ENCODE results near the gene MARCKS.

The MARCKS gene

GRCh38 chr6:113881478-113881980 lies 24.4 kb downstream of the MARCKS start:
- DNase-seq: no peak

DNA sequence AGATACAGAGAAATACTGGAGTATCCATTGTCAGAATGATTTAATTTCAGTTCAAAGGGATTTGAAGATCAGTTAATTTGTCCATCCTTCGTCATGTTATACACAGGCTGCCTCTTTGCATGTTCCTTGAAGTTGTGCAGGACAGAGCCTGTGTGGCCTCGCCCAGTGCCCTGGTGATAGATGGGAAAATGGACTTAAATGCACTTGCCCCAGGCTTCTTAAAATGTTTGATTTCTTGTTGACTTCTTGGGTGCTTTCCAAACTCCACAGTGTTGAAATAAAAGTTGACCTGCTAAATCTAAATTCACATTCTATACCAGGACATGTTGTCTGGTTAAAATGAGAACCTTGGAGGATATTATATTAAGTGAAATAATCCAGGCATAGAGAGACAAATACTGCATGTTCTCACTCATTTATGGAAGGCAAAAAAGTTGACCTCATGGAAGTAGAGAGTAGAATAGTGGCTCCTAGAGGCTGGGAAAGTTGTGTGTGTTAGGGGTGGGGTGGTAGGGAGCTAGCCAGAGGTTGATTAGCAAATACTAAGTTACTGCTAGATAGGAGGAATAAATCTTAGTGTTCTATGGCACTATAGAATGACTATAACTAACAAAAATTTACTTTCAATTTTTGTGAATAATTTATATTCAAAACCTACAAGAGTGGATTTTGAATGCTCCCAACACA lies 25.3 kb downstream of the MARCKS start:
- no peak for TF ChIP-seq GATA1 (IDR thresholded peaks at IDR 0.05; ENCODE audit: low read depth, low read length)
- no peak for TF ChIP-seq POLR2A (IDR thresholded peaks at IDR 0.05; ENCODE audit: low read length)
- DNase-seq: no peak

More at GRCh38 chr6:113881478-113881980, 24.4 kb downstream of the MARCKS start:
- TF ChIP-seq GATA1 (IDR thresholded peaks at IDR 0.05; ENCODE audit: low read depth, low read length): no peak
- TF ChIP-seq POLR2A (IDR thresholded peaks at IDR 0.05; ENCODE audit: low read length): no peak

- DNase-seq: no peak
- TF ChIP-seq POLR2A (IDR thresholded peaks at IDR 0.05; ENCODE audit: low read length) (no peak), GATA1 (IDR thresholded peaks at IDR 0.05; ENCODE audit: low read depth, low read length) (no peak)
These were observed 26.9 kb downstream of the MARCKS start for GRCh38 chr6:113884011-113884410.

- TF ChIP-seq POLR2A (IDR thresholded peaks at IDR 0.05; ENCODE audit: low read length) (no peak), GATA1 (IDR thresholded peaks at IDR 0.05; ENCODE audit: low read depth, low read length) (no peak)
- DNase-seq: no peak
These were observed 29.4 kb downstream of the MARCKS start for GRCh38 chr6:113886512-113886911.

GRCh38 chr6:113888493-113888892 lies 31.3 kb downstream of the MARCKS start:
- TF ChIP-seq POLR2A (IDR thresholded peaks at IDR 0.05; ENCODE audit: low read length) (no peak), GATA1 (IDR thresholded peaks at IDR 0.05; ENCODE audit: low read depth, low read length) (no peak)
- no peak for DNase-seq

DNA sequence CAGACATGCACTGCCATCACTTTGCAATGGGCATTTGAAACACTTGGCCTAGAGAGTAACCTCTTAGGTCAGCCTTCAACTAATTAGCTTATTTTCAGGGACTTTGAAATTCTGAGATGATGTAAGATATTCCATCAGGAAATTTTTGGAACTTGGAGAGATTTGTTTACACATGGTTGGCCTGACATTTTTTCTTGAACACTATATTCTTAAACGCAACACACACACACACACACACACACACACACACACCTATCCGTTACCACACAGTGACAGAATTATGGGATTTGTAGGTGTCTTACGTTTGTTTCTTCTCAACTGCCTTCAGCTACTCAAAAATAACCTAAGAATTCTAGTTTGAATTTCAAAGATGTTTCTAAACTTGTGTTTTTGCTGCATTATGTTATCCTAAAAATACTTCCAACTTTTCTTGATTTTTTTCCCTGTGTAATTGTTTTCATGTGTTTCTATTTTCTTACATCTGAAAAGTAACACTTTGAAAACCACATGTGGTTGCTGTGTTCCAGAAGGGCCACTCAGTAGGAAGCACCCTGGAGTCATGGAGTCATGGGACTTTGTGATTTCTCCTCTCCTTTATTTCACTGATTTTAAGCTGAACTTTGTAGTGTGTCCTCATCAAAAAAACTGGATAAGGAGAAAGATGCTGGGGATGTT lies 31.9 kb downstream of the MARCKS start:
- DNase-seq: no peak
- TF ChIP-seq GATA1 (IDR thresholded peaks at IDR 0.05; ENCODE audit: low read depth, low read length) (no peak), POLR2A (IDR thresholded peaks at IDR 0.05; ENCODE audit: low read length) (no peak)

- TF ChIP-seq POLR2A (IDR thresholded peaks at IDR 0.05; ENCODE audit: low read length) (no peak), GATA1 (IDR thresholded peaks at IDR 0.05; ENCODE audit: low read depth, low read length) (no peak)
- no peak for DNase-seq
These were observed 36.3 kb downstream of the MARCKS start for GRCh38 chr6:113893451-113893850.

- no peak for DNase-seq
- TF ChIP-seq GATA1 (IDR thresholded peaks at IDR 0.05; ENCODE audit: low read depth, low read length) (no peak), POLR2A (IDR thresholded peaks at IDR 0.05; ENCODE audit: low read length) (no peak)
These were observed 36.7 kb downstream of the MARCKS start for GRCh38 chr6:113893866-113894265.

GRCh38 chr6:113894712-113895674 lies 37.8 kb downstream of the MARCKS start:
- DNase-seq: no peak
- TF ChIP-seq POLR2A (IDR thresholded peaks at IDR 0.05; ENCODE audit: low read length) (no peak), GATA1 (IDR thresholded peaks at IDR 0.05; ENCODE audit: low read depth, low read length) (no peak)

DNA sequence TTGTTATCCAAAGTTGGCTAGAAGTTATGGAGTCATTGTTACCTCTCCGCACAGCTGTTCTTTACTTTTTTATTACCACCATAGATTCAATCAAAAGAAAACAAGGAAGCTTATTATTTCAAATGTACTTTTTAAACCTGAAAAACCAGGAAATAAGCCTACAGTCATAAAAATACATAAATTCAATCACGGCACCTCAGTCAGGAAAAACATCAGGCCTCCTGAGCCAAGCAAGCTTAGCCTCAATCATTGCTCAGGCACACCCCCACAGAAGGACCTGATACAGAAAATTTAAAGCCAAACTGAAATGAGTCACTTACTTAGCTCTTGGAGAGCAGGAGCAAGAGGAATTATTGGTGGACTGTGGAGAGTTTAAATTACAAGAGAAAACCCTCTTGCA lies 44.3 kb downstream of the MARCKS start:
- TF ChIP-seq POLR2A (IDR thresholded peaks at IDR 0.05; ENCODE audit: low read length) (no peak), GATA1 (IDR thresholded peaks at IDR 0.05; ENCODE audit: low read depth, low read length) (no peak)
- no peak for DNase-seq

DNA sequence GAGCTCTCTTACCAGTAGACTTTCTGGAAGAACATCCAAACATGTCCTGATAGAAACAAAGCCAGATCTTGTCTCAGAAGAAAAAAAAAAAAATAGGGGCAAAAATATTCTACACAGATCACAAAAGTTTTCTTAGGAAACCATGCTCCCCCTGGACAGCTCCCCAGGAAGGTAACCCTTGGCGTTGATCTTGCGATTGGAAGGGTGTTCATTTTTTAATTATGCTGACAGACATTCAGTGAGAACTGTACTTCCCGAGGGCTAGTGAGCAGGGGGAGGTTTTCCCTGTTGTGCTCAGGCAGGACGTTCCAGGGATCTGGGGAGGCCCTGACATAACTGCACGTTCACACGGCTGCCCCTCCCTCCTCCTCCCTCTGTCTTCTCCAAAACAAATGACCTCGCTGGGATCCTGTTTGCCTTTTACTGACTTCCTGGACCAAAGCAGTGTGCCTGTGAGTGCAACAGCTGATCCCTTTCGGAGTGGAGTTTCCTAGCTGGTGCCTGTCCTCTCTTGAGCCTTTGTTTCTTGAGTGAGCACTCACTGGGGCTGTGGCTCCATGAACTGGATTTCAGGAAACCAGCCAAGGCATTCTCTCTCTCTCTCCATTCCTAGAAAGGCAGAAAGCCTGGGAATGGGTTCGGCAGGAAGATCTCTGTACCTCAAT lies 46.7 kb downstream of the MARCKS start:
- DNase-seq: no peak
- TF ChIP-seq GATA1 (IDR thresholded peaks at IDR 0.05; ENCODE audit: low read depth, low read length) (no peak), POLR2A (IDR thresholded peaks at IDR 0.05; ENCODE audit: low read length) (no peak)

DNA sequence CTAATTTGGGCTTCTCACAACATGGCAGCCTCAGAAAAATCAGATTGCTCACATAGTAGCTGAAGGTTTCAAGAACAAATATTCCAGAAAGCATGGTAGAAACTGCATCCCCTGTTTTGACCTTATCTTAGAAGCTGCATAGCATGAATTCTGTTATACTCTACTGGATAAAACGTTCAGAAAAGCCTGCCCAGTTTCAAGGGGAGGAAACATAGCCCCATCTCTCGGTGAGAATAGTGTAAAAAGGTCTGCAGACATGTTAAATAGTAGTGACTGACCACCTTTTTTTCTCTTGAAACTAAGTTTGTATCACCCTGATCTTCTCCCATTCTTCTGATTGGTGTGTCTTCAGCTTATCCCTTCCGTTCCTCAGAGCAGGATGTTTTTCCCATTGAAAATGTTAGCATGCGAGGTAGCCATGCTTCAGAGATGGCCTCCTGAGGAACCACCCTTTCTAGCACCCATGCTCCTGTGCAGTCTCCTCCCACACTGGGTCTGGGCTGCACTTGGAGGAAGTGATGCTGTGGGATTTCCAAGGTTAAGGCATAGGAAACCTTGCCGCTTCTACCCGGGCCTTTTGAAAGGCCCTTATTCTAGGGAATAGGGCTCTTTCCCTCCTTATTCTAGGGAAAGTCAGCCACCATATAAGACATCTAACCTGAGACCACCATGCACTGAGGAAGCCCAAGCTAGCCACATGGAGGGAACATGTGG lies 50.1 kb downstream of the MARCKS start:
- DNase-seq: no peak
- TF ChIP-seq POLR2A (IDR thresholded peaks at IDR 0.05; ENCODE audit: low read length) (no peak), GATA1 (IDR thresholded peaks at IDR 0.05; ENCODE audit: low read depth, low read length) (no peak)

DNA sequence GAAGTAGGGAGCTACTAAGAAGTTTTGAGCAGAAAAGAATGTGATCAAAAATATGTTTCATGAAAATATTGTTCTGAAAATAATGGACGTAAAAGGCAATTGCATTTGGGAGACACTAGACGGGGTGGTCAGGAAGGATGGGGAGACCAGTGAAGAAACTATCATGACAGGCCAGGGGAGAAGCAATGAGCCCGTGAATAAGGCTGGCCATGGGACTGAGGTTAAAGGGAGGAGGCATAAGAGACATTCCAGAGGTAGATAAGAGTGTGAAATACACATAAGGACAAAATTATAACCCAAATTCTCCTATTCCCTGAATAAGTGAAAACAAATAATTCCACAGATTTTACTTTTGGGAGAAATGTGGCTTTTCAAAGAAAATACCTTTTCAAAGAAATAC lies 51.7 kb downstream of the MARCKS start:
- TF ChIP-seq GATA1 (IDR thresholded peaks at IDR 0.05; ENCODE audit: low read depth, low read length) (no peak), POLR2A (IDR thresholded peaks at IDR 0.05; ENCODE audit: low read length) (no peak)
- DNase-seq: no peak
